Measurements from ENCODE around the gene MEFV.
"Not testable (repeated sequence)": the region's sequence is repeated elsewhere in the genome, so short reads cannot be mapped to it uniquely, and the experiment has no call there.

Gene MEFV

DNA sequence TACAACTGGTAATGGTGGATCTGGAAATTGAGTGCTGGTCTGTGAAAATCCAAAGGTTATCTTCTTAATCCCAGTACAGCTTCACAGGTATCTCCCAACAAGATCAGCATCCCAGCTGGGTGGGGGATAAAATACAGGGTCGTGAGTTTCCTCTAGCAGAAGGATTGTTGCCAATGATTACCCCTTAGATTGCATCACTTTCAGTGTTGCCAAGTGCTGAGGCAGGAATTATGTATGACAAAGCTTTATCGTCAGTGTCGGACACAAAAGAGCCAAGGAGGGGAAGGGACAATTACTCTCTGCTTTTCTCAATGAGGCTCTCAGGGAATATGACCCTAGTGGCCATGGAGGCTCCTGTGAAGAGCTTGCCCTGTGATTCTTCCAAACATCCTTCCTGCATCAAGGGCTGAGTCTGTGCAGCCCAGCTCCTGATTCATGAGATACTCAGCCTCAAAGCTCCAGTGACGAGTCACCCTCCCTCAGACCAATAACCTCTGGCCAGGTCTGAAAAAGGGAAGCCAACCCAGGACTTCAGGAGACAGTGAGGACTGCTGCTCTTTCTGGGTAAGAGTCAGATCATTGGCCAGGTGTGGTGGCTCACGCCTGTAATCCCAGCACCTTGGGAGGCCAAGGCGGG lies 53.4 kb downstream of the MEFV start:
- Mint-ChIP-seq H3K4me1 (no peaks in the 10 kb centered on the region), H3K36me3 (ENCODE audit: insufficient read depth) (no peaks in the 10 kb centered on the region), H3K9me3 (peaks cover 4% of the 10 kb centered on the region), H3K4me3 (no peak overlapping the region), H3K27ac (ENCODE audit: low read depth) (no peak overlapping the region), H3K27me3 (peaks cover 17% of the 10 kb centered on the region)
- ATAC-seq (replicated peaks; ENCODE audit: extremely low read depth, poor library complexity, severe bottlenecking) (no peak), DNase-seq (ENCODE audit: low spot score in 2 of 2) (no peak)

DNA sequence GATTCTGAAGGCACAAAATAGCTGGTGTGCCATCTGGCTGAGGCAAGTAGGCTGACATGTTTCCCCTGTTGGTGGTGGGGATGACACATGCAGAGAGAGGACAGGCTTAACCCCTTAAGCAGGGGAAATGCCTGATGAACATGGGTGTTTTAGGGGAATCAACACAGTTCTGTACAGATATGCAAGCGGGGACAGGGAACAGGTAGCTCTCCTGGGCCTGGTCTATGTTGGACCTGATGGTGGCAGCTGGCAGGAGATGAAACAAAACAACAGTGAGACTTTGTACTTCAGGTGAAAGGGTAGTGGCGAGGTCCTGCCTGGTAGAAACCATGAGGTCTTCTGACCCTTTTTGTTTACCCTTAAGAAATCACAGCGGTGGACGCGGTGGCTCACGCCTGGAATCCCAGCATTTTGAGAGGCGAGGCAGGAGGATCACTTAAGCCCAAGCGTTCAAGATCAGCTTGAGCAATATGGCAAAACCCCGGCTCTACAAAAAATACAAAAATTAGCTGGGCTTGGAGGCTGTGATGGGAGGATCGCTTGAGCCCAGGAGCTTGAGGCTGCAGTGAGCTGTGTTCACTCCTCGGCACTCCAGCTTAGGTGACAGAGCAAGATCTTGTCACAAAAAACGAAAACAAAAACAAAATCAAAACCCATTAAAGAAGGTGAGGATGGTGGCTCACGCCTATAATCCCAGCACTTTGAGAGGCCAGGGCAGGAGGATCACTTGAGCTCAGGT lies 57.9 kb downstream of the MEFV start:
- no peak overlapping the region for H3K27ac Mint-ChIP-seq (ENCODE audit: low read depth)
- ATAC-seq (replicated peaks; ENCODE audit: extremely low read depth, poor library complexity, severe bottlenecking), result no peak

DNA sequence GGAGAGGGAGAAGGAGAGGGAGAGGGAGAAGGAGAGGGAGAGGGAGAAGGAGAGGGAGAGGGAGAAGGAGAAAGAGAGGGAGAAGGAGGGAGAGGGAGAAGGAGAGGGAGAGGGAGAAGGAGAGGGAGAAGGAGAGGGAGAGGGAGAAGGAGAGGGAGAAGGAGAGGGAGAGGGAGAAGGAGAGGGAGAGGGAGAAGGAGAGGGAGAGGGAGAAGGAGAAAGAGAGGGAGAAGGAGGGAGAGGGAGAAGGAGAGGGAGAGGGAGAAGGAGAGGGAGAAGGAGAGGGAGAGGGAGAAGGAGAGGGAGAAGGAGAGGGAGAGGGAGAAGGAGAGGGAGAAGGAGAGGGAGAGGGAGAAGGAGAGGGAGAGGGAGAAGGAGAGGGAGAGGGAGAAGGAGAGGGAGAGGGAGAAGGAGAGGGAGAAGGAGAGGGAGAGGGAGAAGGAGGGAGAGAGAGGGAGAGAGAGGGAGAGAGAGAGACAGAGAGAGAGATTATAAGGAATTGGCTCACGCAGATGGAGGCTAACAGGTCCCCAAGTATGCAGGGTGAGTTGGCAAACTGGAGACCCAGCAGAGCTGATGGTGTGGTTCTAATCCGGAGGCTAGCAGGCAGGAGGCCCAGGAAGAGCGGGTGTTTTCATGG lies 58.6 kb downstream of the MEFV start:
- H3K27ac Mint-ChIP-seq (ENCODE audit: low read depth); ATAC-seq (replicated peaks; ENCODE audit: extremely low read depth, poor library complexity, severe bottlenecking); H3K36me3 Mint-ChIP-seq (ENCODE audit: insufficient read depth); H3K9me3 Mint-ChIP-seq; H3K4me1 Mint-ChIP-seq; DNase-seq (ENCODE audit: low spot score in 2 of 2); H3K4me3 Mint-ChIP-seq: not testable (repeated sequence)
- peaks cover 26% of the 10 kb centered on the region for H3K27me3 Mint-ChIP-seq

More for the DNA sequence above, 57.9 kb downstream of the MEFV start:
- H3K4me3 Mint-ChIP-seq, result no peak overlapping the region
- H3K27me3 Mint-ChIP-seq, result peaks cover 21% of the 10 kb centered on the region
- H3K36me3 Mint-ChIP-seq (ENCODE audit: insufficient read depth), result no peaks in the 10 kb centered on the region
- no peak for DNase-seq (ENCODE audit: low spot score in 2 of 2)
- no peaks in the 10 kb centered on the region for H3K4me1 Mint-ChIP-seq
- H3K9me3 Mint-ChIP-seq, result no peaks in the 10 kb centered on the region

DNA sequence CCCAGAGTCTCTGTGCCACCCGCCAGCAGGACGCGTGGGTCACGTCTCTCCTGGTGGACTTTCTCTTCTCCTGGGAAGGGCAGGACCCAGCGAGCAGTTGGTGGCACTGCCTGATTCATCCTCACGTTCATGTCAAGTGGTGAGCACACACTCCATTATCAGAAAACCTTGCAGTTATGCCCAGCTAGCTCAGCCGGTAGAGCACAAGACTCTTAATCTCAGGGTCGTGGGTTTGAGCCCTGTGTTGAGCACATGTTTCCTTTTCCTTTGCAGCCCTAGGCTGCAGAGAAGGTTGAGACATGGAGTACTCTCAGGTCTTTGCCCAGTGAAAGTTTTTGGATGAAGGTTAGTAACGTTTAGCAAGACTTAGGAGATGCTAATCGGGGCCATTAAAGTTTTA lies 60.5 kb downstream of the MEFV start:
- peaks cover 38% of the 10 kb centered on the region for H3K27me3 Mint-ChIP-seq
- H3K9me3 Mint-ChIP-seq, result no peaks in the 10 kb centered on the region

DNA sequence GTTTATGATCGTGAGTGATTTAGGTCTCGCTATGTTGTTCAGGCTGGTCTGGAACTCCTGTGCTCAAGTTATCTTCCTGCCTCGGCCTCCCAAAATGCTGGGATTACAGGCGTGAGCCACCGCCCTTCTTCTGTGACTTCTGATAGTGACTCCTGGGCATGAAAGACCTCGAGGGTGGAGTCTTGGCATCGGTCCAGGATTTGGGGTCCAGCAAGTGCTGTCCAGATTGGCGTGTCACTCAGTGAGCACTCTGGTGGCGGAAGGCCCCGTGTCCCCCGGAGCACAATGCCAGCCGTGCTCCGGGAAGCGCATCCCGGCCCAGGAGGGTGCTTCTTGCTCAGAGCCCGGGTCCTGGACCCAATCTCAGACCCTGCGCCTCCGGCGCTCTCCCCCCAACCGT lies 61.6 kb downstream of the MEFV start:
- DNase-seq (ENCODE audit: low spot score in 2 of 2), result no peak
- Mint-ChIP-seq H3K36me3 (ENCODE audit: insufficient read depth) (peaks cover 20% of the 10 kb centered on the region), H3K9me3 (no peaks in the 10 kb centered on the region), H3K4me1 (peaks cover 14% of the 10 kb centered on the region), H3K27me3 (peaks cover 50% of the 10 kb centered on the region), H3K27ac (ENCODE audit: low read depth) (no peak overlapping the region), H3K4me3 (no peak overlapping the region)
- ATAC-seq (replicated peaks; ENCODE audit: extremely low read depth, poor library complexity, severe bottlenecking), result no peak

More for the DNA sequence above, 60.5 kb downstream of the MEFV start:
- Mint-ChIP-seq H3K27ac (ENCODE audit: low read depth) (no peak overlapping the region), H3K4me1 (peaks cover 5% of the 10 kb centered on the region), H3K4me3 (no peak overlapping the region), H3K36me3 (ENCODE audit: insufficient read depth) (peaks cover 9% of the 10 kb centered on the region)
- ATAC-seq (replicated peaks; ENCODE audit: extremely low read depth, poor library complexity, severe bottlenecking) (no peak), DNase-seq (ENCODE audit: low spot score in 2 of 2) (no peak)

DNA sequence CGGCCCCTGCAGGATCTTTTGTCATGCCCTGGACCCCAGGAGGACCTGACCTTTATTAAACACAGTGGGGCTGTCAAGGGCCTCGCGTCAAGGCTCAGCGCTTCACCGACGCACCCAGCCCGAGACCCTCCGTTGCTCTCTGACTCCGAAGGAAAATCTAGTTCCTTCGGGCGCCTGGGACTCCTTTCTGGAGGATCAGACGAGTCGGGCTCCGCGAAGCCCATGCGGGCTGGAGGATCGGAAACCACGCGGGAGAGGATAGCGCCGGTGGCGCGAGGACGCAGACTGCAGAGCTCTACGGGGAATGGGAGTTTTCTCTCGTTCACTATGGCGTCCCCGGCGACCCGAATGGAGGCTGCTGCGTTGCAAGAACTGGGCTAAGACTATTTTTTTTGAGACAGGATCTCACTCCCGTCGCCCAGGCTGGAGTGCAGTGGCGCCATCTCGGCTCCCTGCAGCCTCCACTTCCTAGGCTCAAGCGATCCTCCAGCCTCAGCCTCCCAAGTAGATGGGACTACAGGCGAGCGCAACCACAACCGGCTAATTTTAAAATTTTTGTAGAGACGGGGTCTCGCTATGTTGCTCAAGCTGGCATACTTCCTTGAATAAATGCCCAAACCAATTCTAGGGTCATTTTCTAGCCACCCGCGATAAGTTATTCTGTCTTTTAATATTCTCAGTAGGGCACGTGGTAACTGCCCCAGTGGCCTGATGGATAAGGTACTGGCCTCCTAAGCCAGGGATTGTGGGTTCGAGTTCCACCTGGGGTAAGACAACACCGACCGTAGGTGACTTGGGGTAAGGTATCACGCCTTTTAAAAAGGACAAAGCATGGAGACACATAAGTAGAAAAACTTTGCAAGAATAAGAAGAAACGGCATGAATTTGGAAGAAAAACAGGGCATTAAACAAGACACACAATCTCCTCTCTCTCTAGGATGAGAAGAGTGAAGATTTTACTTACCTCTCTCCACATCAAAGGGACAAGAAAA lies 62.9 kb downstream of the MEFV start:
- Mint-ChIP-seq H3K27me3 (peaks cover 59% of the 10 kb centered on the region), H3K4me1 (peaks cover 26% of the 10 kb centered on the region), H3K27ac (ENCODE audit: low read depth) (no peak overlapping the region), H3K9me3 (no peaks in the 10 kb centered on the region), H3K36me3 (ENCODE audit: insufficient read depth) (peaks cover 29% of the 10 kb centered on the region), H3K4me3 (no peak overlapping the region)
- no peak for ATAC-seq (replicated peaks; ENCODE audit: extremely low read depth, poor library complexity, severe bottlenecking)
- no peak for DNase-seq (ENCODE audit: low spot score in 2 of 2)

DNA sequence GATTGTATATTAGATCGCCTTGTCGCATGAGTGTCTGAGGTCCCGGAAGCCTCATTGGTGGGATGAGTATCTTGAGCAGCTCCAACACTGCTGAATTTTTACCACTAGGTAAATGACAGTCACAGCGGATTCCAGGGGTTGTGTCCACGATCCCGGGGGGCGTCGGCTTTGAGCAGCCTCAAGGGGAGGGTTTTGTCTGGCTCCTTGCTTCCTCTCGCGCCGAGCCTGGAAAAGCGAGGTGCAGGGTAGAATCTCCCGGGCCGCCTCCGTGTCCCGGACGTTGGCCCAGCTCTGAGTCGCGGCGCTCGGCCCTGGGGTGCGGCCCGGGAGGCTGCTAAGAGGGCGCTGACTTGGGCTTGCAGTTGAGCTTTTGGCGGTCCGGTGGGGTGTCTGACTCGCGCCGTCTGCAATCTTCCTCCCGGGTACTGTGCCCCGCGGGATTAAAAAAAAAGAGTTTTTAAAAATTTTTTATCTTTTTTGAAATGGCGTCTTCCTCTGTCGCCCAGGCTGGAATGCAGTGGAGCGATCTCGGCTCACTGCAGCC lies 63.9 kb downstream of the MEFV start:
- Mint-ChIP-seq H3K9me3 (peaks cover 5% of the 10 kb centered on the region), H3K27ac (ENCODE audit: low read depth) (no peak overlapping the region), H3K27me3 (peaks cover 69% of the 10 kb centered on the region), H3K4me1 (peaks cover 35% of the 10 kb centered on the region), H3K36me3 (ENCODE audit: insufficient read depth) (peaks cover 37% of the 10 kb centered on the region), H3K4me3 (no peak overlapping the region)
- DNase-seq (ENCODE audit: low spot score in 2 of 2), result no peak
- ATAC-seq (replicated peaks; ENCODE audit: extremely low read depth, poor library complexity, severe bottlenecking), result no peak

All from central memory CD8-positive, alpha-beta T cell (primary cell).